HEK293T (cell line): ENCODE measurements around the gene SARS1.

Experiments
- ARNT ChIP-seq: fragments of 450-650 bp; IDR thresholded peaks from 2 replicates; pipeline ENCODE4 v1.6.1; 2017; ENCODE audit warnings: mild to moderate bottlenecking
- BHLHE40 ChIP-seq: fragments of 450-650 bp; IDR thresholded peaks from 2 replicates; pipeline ENCODE4 v1.6.1; 2016; ENCODE audit warnings: mild to moderate bottlenecking, moderate library complexity, borderline replicate concordance
- FOXK2 ChIP-seq: fragments of 450-650 bp; IDR thresholded peaks from 2 replicates; pipeline ENCODE4 v1.6.1; 2016; ENCODE audit warnings: mild to moderate bottlenecking
- FOXM1 ChIP-seq: fragments of 450-650 bp; IDR thresholded peaks from 2 replicates; pipeline ENCODE4 v1.6.1; 2017; ENCODE audit warnings: mild to moderate bottlenecking, borderline replicate concordance
- HDGF ChIP-seq: fragments of 450-650 bp; IDR thresholded peaks from 2 replicates; pipeline ENCODE4 v1.6.1; 2017; ENCODE audit warnings: antibody characterized with exemption, borderline replicate concordance
- LEF1 ChIP-seq: fragments of 450-650 bp; IDR thresholded peaks from 2 replicates; pipeline ENCODE4 v1.6.1; 2017; ENCODE audit warnings: mild to moderate bottlenecking, borderline replicate concordance
- SP1 ChIP-seq: fragments of 450-650 bp; IDR thresholded peaks from 2 replicates; pipeline ENCODE4 v1.6.1; 2017
- SUZ12 ChIP-seq: fragments of 450-650 bp; IDR thresholded peaks from 2 replicates; pipeline ENCODE4 v1.6.1; 2016; ENCODE audit warnings: mild to moderate bottlenecking
- ZNF384 ChIP-seq: fragments of 450-650 bp; IDR thresholded peaks from 2 replicates; pipeline ENCODE4 v1.6.1; 2016

DNA sequence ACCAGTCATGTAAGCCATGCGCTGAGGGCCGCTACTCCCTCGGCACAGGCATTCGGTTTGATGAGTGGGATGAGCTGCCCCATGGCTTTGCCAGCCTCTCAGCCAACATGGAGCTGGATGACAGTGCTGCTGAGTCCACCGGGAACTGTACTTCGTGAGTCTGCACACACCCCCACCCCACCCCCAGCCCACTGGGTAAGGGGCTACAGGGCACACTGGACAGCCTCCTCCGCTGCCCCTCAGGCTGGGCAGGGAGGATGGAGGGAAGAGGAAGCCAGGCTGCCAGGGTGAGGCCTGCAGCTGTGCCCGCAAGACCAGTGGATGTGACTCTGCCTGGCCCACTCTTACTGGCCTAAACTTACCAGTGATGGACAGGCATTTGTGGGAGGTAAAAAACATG lies 49.2 kb upstream of the SARS1 start:
- TF ChIP-seq BHLHE40, result no peak
- TF ChIP-seq FOXM1, result no peak
- TF ChIP-seq SP1, result no peak
- no peak for TF ChIP-seq HDGF
- no peak for TF ChIP-seq ARNT
- TF ChIP-seq SUZ12, result no peak
- no peak for TF ChIP-seq FOXK2
- TF ChIP-seq ZNF384, result no peak
- no peak for TF ChIP-seq LEF1
